HG02943 (cell line): Measurements from ENCODE around the gene NTS.

Experiments used
- ATAC-seq: cut with Tn5 transposase; IDR thresholded peaks from one replicate; pipeline ENCODE4 v1.9.1; 2021; ENCODE audit warnings: mild to moderate bottlenecking, low read depth, moderate library complexity; ENCODE audit not compliant: unreplicated experiment

NTS gene

GRCh38 chr12:85874031-85874461 lies at the start of gene NTS:
Gene NTS, plus strand, starts transcription at chr12:85874295. Its CDS starts 109 bp downstream, at chr12:85874404.
- peak; percentile 90 for ATAC-seq

GRCh38 chr12:85825746-85826145 lies 48.3 kb upstream of the NTS start:
- ATAC-seq = no peak

GRCh38 chr12:85828576-85828975 lies 45.5 kb upstream of the NTS start:
- ATAC-seq = no peak

GRCh38 chr12:85829391-85829790 lies 44.7 kb upstream of the NTS start:
- no peak for ATAC-seq

GRCh38 chr12:85831327-85831990 lies 42.6 kb upstream of the NTS start:
- no peak for ATAC-seq

GRCh38 chr12:85833579-85833978 lies 40.5 kb upstream of the NTS start:
- no peak for ATAC-seq

- no peak for ATAC-seq
These were observed 39.7 kb upstream of the NTS start for GRCh38 chr12:85834378-85834777.

- no peak for ATAC-seq
These were observed 38.5 kb upstream of the NTS start for GRCh38 chr12:85835426-85836196.

GRCh38 chr12:85836197-85837090 lies 37.7 kb upstream of the NTS start, which contains the start of gene RASSF9:
Gene RASSF9, minus strand, starts transcription at chr12:85836409. Its CDS starts 208 bp downstream, at chr12:85836201.
- ATAC-seq = no peak

GRCh38 chr12:85843606-85844310 lies 30.3 kb upstream of the NTS start:
- ATAC-seq = no peak

GRCh38 chr12:85849344-85849743 lies 24.8 kb upstream of the NTS start:
- ATAC-seq = no peak

GRCh38 chr12:85855305-85855704 lies 18.8 kb upstream of the NTS start:
- no peak for ATAC-seq

- ATAC-seq = no peak
These were observed 17.1 kb upstream of the NTS start for GRCh38 chr12:85856966-85857365.

- ATAC-seq = no peak
These were observed 8.2 kb upstream of the NTS start for GRCh38 chr12:85865890-85866289.

- ATAC-seq = peak; percentile 97
These were observed 6.9 kb upstream of the NTS start for GRCh38 chr12:85866986-85867776.

- no peak for ATAC-seq
These were observed 1.5 kb upstream of the NTS start for GRCh38 chr12:85872497-85873091.

- no peak for ATAC-seq
These were observed 3.4 kb downstream of the NTS start for GRCh38 chr12:85877459-85877858.

GRCh38 chr12:85883763-85884162 lies 9.7 kb downstream of the NTS start:
- no peak for ATAC-seq

- no peak for ATAC-seq
These were observed 20.6 kb downstream of the NTS start for GRCh38 chr12:85894653-85895052.
